ENCODE data around the gene CST11. TPM values are rescaled to one million over a fixed set of nuclear protein-coding genes. Genes with fewer than 3 reads are reported as not detected.
A peak's percentile ranks its signal among the peaks of the same experiment; 100 is the strongest.

Gene CST11
- total RNA-seq, 1 experiment from 2014 or later, result not detected

DNA sequence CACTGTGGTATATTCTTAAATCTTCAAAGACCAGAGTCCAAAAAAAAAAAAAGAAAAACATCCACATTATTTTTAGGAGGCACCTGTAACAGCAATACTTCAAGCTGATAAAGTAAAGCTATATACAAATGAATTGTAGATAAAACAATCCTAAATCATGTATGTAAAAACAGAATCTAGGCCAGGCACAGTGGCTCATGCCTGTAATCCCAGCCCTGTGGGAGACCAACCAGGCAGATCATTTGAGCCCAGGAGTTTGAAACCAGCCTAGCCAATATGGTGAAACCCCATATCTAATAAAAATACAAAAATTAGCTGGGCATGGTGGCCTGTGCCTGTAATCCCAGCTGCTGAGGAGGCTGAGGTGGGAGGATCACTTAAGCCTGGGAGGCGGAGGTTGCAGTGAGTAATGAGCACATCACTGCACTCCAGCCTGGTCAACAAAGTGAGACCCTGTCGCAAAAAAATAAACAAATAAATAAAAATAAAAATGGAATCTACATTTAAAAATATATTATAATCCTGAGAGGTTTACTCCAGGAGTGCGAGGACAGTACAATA, 38.7 kb downstream of the CST11 start (continued):
- TF ChIP-seq ZNF512 (CRISPR knock-in tag; IDR thresholded peaks at IDR 0.05; ENCODE audit: borderline replicate concordance) (no peak), RELA (CRISPR knock-in tag; IDR thresholded peaks at IDR 0.05; ENCODE audit: borderline replicate concordance) (no peak), SMAD4 (CRISPR knock-in tag; IDR thresholded peaks at IDR 0.05) (no peak), E2F5 (CRISPR knock-in tag; IDR thresholded peaks at IDR 0.05) (no peak), ZNF219 (CRISPR knock-in tag; IDR thresholded peaks at IDR 0.05; ENCODE audit: borderline replicate concordance) (no peak), NR3C1 (CRISPR knock-in tag; conservative IDR thresholded peaks at IDR 0.05; ENCODE audit: low read depth) (no peak), GTF2I (CRISPR knock-in tag; conservative IDR thresholded peaks at IDR 0.05) (no peak), ZBTB21 (CRISPR knock-in tag; IDR thresholded peaks at IDR 0.05; ENCODE audit: borderline replicate concordance) (no peak), NFE2L1 (CRISPR knock-in tag; IDR thresholded peaks at IDR 0.05) (no peak)
- TF ChIP-seq, protein P1, sequence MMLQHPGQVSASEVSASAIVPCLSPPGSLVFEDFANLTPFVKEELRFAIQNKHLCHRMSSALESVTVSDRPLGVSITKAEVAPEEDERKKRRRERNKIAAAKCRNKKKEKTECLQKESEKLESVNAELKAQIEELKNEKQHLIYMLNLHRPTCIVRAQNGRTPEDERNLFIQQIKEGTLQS (CRISPR knock-in tag; conservative IDR thresholded peaks at IDR 0.05), result no peak

DNA sequence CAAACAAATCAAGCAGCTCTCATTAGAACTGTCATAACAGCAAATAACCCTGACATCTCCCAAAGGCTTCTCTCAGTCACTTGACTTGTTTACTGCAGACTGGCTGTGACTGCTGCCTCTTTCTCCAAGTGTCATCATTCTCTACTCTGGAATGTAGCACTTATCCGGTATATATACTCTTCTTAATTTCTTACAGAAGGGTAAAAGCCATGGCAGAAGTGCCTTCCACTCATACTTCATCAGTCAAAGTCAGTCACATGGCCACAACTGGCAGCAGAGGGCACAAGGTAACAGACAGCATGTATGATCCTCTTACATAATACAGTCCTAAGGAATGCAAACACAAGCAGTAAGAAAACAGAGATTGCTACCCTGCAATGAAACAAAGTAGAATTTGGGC, 40.6 kb downstream of the CST11 start:
- no peaks in the 10 kb centered on the region for H3K27me3 Mint-ChIP-seq (ENCODE audit: low read depth)

GRCh38 chr20:23410916-23411695, 41.6 kb downstream of the CST11 start:
- POLR2A ChIA-PET, result no interaction called here

More for the DNA sequence above, 40.6 kb downstream of the CST11 start:
- H3K36me3 Mint-ChIP-seq, result peaks cover 6% of the 10 kb centered on the region
- no peak for DNase-seq (ENCODE audit: low spot score)
- CTCF ChIA-PET, result no interaction called here
- TF ChIP-seq ZNF423 (CRISPR knock-in tag; IDR thresholded peaks at IDR 0.05), result no peak
- TF ChIP-seq ZNF263 (CRISPR knock-in tag; IDR thresholded peaks at IDR 0.05; ENCODE audit: low read depth), result no peak
- TF ChIP-seq ZNF396 (CRISPR knock-in tag; IDR thresholded peaks at IDR 0.05; ENCODE audit: borderline replicate concordance), result no peak
- ATAC-seq, result no peak
- peaks cover 13% of the 10 kb centered on the region for H3K4me1 Mint-ChIP-seq
- no peaks in the 10 kb centered on the region for H3K9me3 Mint-ChIP-seq
- H3K4me3 Mint-ChIP-seq, result no peak overlapping the region
- POLR2A ChIA-PET, result no interaction called here
- H3K27ac Mint-ChIP-seq, result 0 out of 2 replicates have a peak overlapping the region, but pooled peaks have one; percentile 12

More at GRCh38 chr20:23410916-23411695, 41.6 kb downstream of the CST11 start:
- H3K4me1 Mint-ChIP-seq, result peaks cover 13% of the 10 kb centered on the region
- ATAC-seq, result no peak
- CTCF ChIA-PET, result no interaction called here
- H3K4me3 Mint-ChIP-seq, result no peak overlapping the region
- H3K27ac Mint-ChIP-seq, result no peak overlapping the region
- DNase-seq (ENCODE audit: low spot score), result no peak
- no peaks in the 10 kb centered on the region for H3K27me3 Mint-ChIP-seq (ENCODE audit: low read depth)
- TF ChIP-seq, protein P2, sequence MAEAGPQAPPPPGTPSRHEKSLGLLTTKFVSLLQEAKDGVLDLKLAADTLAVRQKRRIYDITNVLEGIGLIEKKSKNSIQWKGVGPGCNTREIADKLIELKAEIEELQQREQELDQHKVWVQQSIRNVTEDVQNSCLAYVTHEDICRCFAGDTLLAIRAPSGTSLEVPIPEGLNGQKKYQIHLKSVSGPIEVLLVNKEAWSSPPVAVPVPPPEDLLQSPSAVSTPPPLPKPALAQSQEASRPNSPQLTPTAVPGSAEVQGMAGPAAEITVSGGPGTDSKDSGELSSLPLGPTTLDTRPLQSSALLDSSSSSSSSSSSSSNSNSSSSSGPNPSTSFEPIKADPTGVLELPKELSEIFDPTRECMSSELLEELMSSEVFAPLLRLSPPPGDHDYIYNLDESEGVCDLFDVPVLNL (CRISPR knock-in tag; IDR thresholded peaks at IDR 0.05; ENCODE audit: borderline replicate concordance, low read depth), result no peak
- TF ChIP-seq SMAD3 (CRISPR knock-in tag; IDR thresholded peaks at IDR 0.05; ENCODE audit: borderline replicate concordance), result no peak
- no peak for TF ChIP-seq E2F5 (CRISPR knock-in tag; IDR thresholded peaks at IDR 0.05)
- no peak for TF ChIP-seq ZNF121 (CRISPR knock-in tag; IDR thresholded peaks at IDR 0.05)
- TF ChIP-seq, protein P3, sequence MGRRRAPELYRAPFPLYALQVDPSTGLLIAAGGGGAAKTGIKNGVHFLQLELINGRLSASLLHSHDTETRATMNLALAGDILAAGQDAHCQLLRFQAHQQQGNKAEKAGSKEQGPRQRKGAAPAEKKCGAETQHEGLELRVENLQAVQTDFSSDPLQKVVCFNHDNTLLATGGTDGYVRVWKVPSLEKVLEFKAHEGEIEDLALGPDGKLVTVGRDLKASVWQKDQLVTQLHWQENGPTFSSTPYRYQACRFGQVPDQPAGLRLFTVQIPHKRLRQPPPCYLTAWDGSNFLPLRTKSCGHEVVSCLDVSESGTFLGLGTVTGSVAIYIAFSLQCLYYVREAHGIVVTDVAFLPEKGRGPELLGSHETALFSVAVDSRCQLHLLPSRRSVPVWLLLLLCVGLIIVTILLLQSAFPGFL (CRISPR knock-in tag; IDR thresholded peaks at IDR 0.05; ENCODE audit: borderline replicate concordance), result no peak
- no peak for TF ChIP-seq ZNF138 (CRISPR knock-in tag; conservative IDR thresholded peaks at IDR 0.05)
- TF ChIP-seq OVOL2 (CRISPR knock-in tag; IDR thresholded peaks at IDR 0.05; ENCODE audit: borderline replicate concordance), result no peak
- TF ChIP-seq, protein P4, sequence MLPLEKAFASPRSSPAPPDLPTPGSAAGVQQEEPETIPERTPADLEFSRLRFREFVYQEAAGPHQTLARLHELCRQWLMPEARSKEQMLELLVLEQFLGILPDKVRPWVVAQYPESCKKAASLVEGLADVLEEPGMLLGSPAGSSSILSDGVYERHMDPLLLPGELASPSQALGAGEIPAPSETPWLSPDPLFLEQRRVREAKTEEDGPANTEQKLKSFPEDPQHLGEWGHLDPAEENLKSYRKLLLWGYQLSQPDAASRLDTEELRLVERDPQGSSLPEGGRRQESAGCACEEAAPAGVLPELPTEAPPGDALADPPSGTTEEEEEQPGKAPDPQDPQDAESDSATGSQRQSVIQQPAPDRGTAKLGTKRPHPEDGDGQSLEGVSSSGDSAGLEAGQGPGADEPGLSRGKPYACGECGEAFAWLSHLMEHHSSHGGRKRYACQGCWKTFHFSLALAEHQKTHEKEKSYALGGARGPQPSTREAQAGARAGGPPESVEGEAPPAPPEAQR (CRISPR knock-in tag; IDR thresholded peaks at IDR 0.05), result no peak
- H3K36me3 Mint-ChIP-seq, result peaks cover 6% of the 10 kb centered on the region
- no peaks in the 10 kb centered on the region for H3K9me3 Mint-ChIP-seq
